ENCODE results near the gene PXN.

DNA sequence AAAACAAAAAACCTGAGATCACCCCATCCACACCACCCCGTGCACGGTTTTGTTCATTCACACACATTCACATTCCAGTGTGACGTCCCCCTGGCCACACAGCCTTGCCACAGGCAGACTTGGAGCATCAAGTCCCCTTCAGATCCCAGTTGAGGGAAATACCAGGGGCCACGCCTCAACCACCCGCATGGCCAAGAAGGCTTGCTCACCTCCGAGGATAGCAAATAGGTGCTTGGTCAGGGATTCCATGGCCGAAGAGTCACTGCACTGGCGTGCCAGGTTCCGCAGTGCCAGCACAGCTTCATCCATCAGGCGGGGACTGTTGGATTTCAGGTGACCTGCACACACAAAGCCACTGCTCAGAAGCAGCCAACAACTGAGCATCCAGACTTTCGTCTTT, 90.0 kb downstream of the PXN start:
- TF ChIP-seq, protein P1, sequence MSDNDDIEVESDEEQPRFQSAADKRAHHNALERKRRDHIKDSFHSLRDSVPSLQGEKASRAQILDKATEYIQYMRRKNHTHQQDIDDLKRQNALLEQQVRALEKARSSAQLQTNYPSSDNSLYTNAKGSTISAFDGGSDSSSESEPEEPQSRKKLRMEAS (IDR thresholded peaks at IDR 0.05): no peak
- TF ChIP-seq CTCF (IDR thresholded peaks at IDR 0.05; ENCODE audit: low read depth, low read length, missing input control) (no peak), SP1 (IDR thresholded peaks at IDR 0.05) (no peak)
- TF ChIP-seq, protein P2, sequence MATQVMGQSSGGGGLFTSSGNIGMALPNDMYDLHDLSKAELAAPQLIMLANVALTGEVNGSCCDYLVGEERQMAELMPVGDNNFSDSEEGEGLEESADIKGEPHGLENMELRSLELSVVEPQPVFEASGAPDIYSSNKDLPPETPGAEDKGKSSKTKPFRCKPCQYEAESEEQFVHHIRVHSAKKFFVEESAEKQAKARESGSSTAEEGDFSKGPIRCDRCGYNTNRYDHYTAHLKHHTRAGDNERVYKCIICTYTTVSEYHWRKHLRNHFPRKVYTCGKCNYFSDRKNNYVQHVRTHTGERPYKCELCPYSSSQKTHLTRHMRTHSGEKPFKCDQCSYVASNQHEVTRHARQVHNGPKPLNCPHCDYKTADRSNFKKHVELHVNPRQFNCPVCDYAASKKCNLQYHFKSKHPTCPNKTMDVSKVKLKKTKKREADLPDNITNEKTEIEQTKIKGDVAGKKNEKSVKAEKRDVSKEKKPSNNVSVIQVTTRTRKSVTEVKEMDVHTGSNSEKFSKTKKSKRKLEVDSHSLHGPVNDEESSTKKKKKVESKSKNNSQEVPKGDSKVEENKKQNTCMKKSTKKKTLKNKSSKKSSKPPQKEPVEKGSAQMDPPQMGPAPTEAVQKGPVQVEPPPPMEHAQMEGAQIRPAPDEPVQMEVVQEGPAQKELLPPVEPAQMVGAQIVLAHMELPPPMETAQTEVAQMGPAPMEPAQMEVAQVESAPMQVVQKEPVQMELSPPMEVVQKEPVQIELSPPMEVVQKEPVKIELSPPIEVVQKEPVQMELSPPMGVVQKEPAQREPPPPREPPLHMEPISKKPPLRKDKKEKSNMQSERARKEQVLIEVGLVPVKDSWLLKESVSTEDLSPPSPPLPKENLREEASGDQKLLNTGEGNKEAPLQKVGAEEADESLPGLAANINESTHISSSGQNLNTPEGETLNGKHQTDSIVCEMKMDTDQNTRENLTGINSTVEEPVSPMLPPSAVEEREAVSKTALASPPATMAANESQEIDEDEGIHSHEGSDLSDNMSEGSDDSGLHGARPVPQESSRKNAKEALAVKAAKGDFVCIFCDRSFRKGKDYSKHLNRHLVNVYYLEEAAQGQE (IDR thresholded peaks at IDR 0.05): no peak
